ENCODE measurements around the gene TBC1D22B.
A peak's percentile ranks its signal among the peaks of the same experiment; 100 is the strongest.

The TBC1D22B gene

GRCh38 chr6:37251211-37251780 is 6.3 kb upstream of the TBC1D22B start:
- Histone ChIP-seq H2AFZ (ENCODE audit: low read depth, low read length) (no peak overlapping the region), H3K4ac (ENCODE audit: low read depth in 1 of 2, low read length in 2 of 2) (no peak overlapping the region), H3K27me3 (ENCODE audit: control insufficient read depth in 1 of 2, insufficient read depth in 1 of 2, low read length in 2 of 2) (no peaks in the 10 kb centered on the region), H2AK5ac (ENCODE audit: low read length, severe bottlenecking) (no peak overlapping the region), H3K79me1 (replicated peaks; ENCODE audit: low read length, poor library complexity, severe bottlenecking) (peaks cover 3% of the 10 kb centered on the region), H3K14ac (ENCODE audit: low read length in 2 of 2) (no peak overlapping the region), H3K9me3 (ENCODE audit: control insufficient read depth, low read length) (peaks cover 17% of the 10 kb centered on the region), H3K4me1 (ENCODE audit: control insufficient read depth, insufficient read depth, low read depth, low read length) (no peaks in the 10 kb centered on the region), H4K8ac (ENCODE audit: low read length) (no peak overlapping the region), H3K9ac (ENCODE audit: low read length) (peak overlapping the region; percentile 64), H3K18ac (ENCODE audit: low read depth in 1 of 2, low read length in 2 of 2) (no peak overlapping the region), H3K4me2 (ENCODE audit: low read length, poor library complexity, severe bottlenecking) (no peak overlapping the region), H3K23ac (ENCODE audit: low read length in 2 of 2) (no peak overlapping the region), H3K27ac (ENCODE audit: low read length, poor library complexity, severe bottlenecking) (peak overlapping the region; percentile 41), H3K36me3 (ENCODE audit: control insufficient read depth in 1 of 2, insufficient read depth in 2 of 2, low read depth in 1 of 2, low read length in 2 of 2) (no peaks in the 10 kb centered on the region), H2BK15ac (ENCODE audit: low read depth, poor library complexity, severe bottlenecking) (no peak overlapping the region), H4K91ac (ENCODE audit: low read length) (no peak overlapping the region), H2BK5ac (ENCODE audit: low read depth, low read length, poor library complexity, severe bottlenecking) (no peak overlapping the region), H2BK120ac (ENCODE audit: low read depth, low read length) (no peak overlapping the region), H2BK12ac (ENCODE audit: low read length in 2 of 2) (no peak overlapping the region), H3K4me3 (ENCODE audit: insufficient read depth in 1 of 2, low read depth in 1 of 2, low read length in 2 of 2) (no peak overlapping the region)
- peak; percentile 50 for DNase-seq
- WGBS: 7% methylated on average over 1 of the region's 4 CpGs

- Histone ChIP-seq H3K4ac (ENCODE audit: low read depth in 1 of 2, low read length in 2 of 2) (no peak overlapping the region), H3K9me3 (ENCODE audit: control insufficient read depth, low read length) (peaks cover 17% of the 10 kb centered on the region), H2BK120ac (ENCODE audit: low read depth, low read length) (no peak overlapping the region), H3K9ac (ENCODE audit: low read length) (no peak overlapping the region), H3K4me2 (ENCODE audit: low read length, poor library complexity, severe bottlenecking) (no peak overlapping the region), H3K14ac (ENCODE audit: low read length in 2 of 2) (no peak overlapping the region), H2BK15ac (ENCODE audit: low read depth, poor library complexity, severe bottlenecking) (no peak overlapping the region), H2AK5ac (ENCODE audit: low read length, severe bottlenecking) (no peak overlapping the region), H3K18ac (ENCODE audit: low read depth in 1 of 2, low read length in 2 of 2) (no peak overlapping the region), H2BK12ac (ENCODE audit: low read length in 2 of 2) (no peak overlapping the region), H2BK5ac (ENCODE audit: low read depth, low read length, poor library complexity, severe bottlenecking) (no peak overlapping the region), H3K27me3 (ENCODE audit: control insufficient read depth in 1 of 2, insufficient read depth in 1 of 2, low read length in 2 of 2) (no peaks in the 10 kb centered on the region), H3K36me3 (ENCODE audit: control insufficient read depth in 1 of 2, insufficient read depth in 2 of 2, low read depth in 1 of 2, low read length in 2 of 2) (no peaks in the 10 kb centered on the region), H3K27ac (ENCODE audit: low read length, poor library complexity, severe bottlenecking) (no peak overlapping the region), H2AFZ (ENCODE audit: low read depth, low read length) (no peak overlapping the region), H4K8ac (ENCODE audit: low read length) (no peak overlapping the region), H3K23ac (ENCODE audit: low read length in 2 of 2) (no peak overlapping the region), H3K79me1 (replicated peaks; ENCODE audit: low read length, poor library complexity, severe bottlenecking) (peaks cover 9% of the 10 kb centered on the region), H4K91ac (ENCODE audit: low read length) (no peak overlapping the region), H3K4me3 (ENCODE audit: insufficient read depth in 1 of 2, low read depth in 1 of 2, low read length in 2 of 2) (no peak overlapping the region), H3K4me1 (ENCODE audit: control insufficient read depth, insufficient read depth, low read depth, low read length) (no peaks in the 10 kb centered on the region)
- DNase-seq: peak; percentile 12
Measured at GRCh38 chr6:37253486-37254007, 4.0 kb upstream of the TBC1D22B start.

GRCh38 chr6:37254881-37255280 is 2.7 kb upstream of the TBC1D22B start:
- Histone ChIP-seq H3K36me3 (ENCODE audit: control insufficient read depth in 1 of 2, insufficient read depth in 2 of 2, low read depth in 1 of 2, low read length in 2 of 2) (no peaks in the 10 kb centered on the region), H2BK12ac (ENCODE audit: low read length in 2 of 2) (peak overlapping the region in 1 of 2 experiments; percentile 9), H3K18ac (ENCODE audit: low read depth in 1 of 2, low read length in 2 of 2) (no peak overlapping the region), H4K8ac (ENCODE audit: low read length) (no peak overlapping the region), H3K23ac (ENCODE audit: low read length in 2 of 2) (no peak overlapping the region), H2AK5ac (ENCODE audit: low read length, severe bottlenecking) (no peak overlapping the region), H3K9ac (ENCODE audit: low read length) (no peak overlapping the region), H4K91ac (ENCODE audit: low read length) (no peak overlapping the region), H3K79me1 (replicated peaks; ENCODE audit: low read length, poor library complexity, severe bottlenecking) (peaks cover 9% of the 10 kb centered on the region), H3K4ac (ENCODE audit: low read depth in 1 of 2, low read length in 2 of 2) (no peak overlapping the region), H3K4me3 (ENCODE audit: insufficient read depth in 1 of 2, low read depth in 1 of 2, low read length in 2 of 2) (no peak overlapping the region), H3K27ac (ENCODE audit: low read length, poor library complexity, severe bottlenecking) (no peak overlapping the region), H2BK15ac (ENCODE audit: low read depth, poor library complexity, severe bottlenecking) (no peak overlapping the region), H3K4me1 (ENCODE audit: control insufficient read depth, insufficient read depth, low read depth, low read length) (no peaks in the 10 kb centered on the region), H3K27me3 (ENCODE audit: control insufficient read depth in 1 of 2, insufficient read depth in 1 of 2, low read length in 2 of 2) (no peaks in the 10 kb centered on the region), H2AFZ (ENCODE audit: low read depth, low read length) (peak overlapping the region; percentile 14), H3K4me2 (ENCODE audit: low read length, poor library complexity, severe bottlenecking) (no peak overlapping the region), H3K14ac (ENCODE audit: low read length in 2 of 2) (no peak overlapping the region), H3K9me3 (ENCODE audit: control insufficient read depth, low read length) (peaks cover 12% of the 10 kb centered on the region), H2BK120ac (ENCODE audit: low read depth, low read length) (no peak overlapping the region), H2BK5ac (ENCODE audit: low read depth, low read length, poor library complexity, severe bottlenecking) (no peak overlapping the region)
- WGBS: 81% methylated on average over 5 of the region's 5 CpGs
- no peak for DNase-seq

GRCh38 chr6:37256692-37257319 is 766 bp upstream of the TBC1D22B start:
- Histone ChIP-seq H3K4ac (ENCODE audit: low read depth in 1 of 2, low read length in 2 of 2) (no peak overlapping the region), H3K23ac (ENCODE audit: low read length in 2 of 2) (no peak overlapping the region), H2BK15ac (ENCODE audit: low read depth, poor library complexity, severe bottlenecking) (no peak overlapping the region), H4K91ac (ENCODE audit: low read length) (no peak overlapping the region), H3K4me3 (ENCODE audit: insufficient read depth in 1 of 2, low read depth in 1 of 2, low read length in 2 of 2) (peak overlapping the region in 1 of 2 experiments; percentile 95), H3K4me1 (ENCODE audit: control insufficient read depth, insufficient read depth, low read depth, low read length) (no peaks in the 10 kb centered on the region), H3K27ac (ENCODE audit: low read length, poor library complexity, severe bottlenecking) (no peak overlapping the region), H2BK5ac (ENCODE audit: low read depth, low read length, poor library complexity, severe bottlenecking) (no peak overlapping the region), H3K4me2 (ENCODE audit: low read length, poor library complexity, severe bottlenecking) (peak overlapping the region; percentile 76), H3K14ac (ENCODE audit: low read length in 2 of 2) (no peak overlapping the region), H3K9ac (ENCODE audit: low read length) (peak overlapping the region; percentile 99), H2BK120ac (ENCODE audit: low read depth, low read length) (no peak overlapping the region), H3K36me3 (ENCODE audit: control insufficient read depth in 1 of 2, insufficient read depth in 2 of 2, low read depth in 1 of 2, low read length in 2 of 2) (no peaks in the 10 kb centered on the region), H3K9me3 (ENCODE audit: control insufficient read depth, low read length) (no peaks in the 10 kb centered on the region), H2AK5ac (ENCODE audit: low read length, severe bottlenecking) (no peak overlapping the region), H3K18ac (ENCODE audit: low read depth in 1 of 2, low read length in 2 of 2) (no peak overlapping the region), H3K79me1 (replicated peaks; ENCODE audit: low read length, poor library complexity, severe bottlenecking) (peaks cover 7% of the 10 kb centered on the region), H3K27me3 (ENCODE audit: control insufficient read depth in 1 of 2, insufficient read depth in 1 of 2, low read length in 2 of 2) (no peaks in the 10 kb centered on the region), H4K8ac (ENCODE audit: low read length) (no peak overlapping the region), H2AFZ (ENCODE audit: low read depth, low read length) (no peak overlapping the region), H2BK12ac (ENCODE audit: low read length in 2 of 2) (no peak overlapping the region)
- WGBS: 40% methylated on average over 6 of the region's 12 CpGs
- peak; percentile 48 for DNase-seq
